SW480 (cell line): Measurements from ENCODE around the gene RPL15.

Source experiments
- DNase-seq: peaks from one replicate; pipeline ENCODE4 v3.0.0-alpha.2; 2016; ENCODE audit warnings: low spot score

Gene RPL15

GRCh38 chr3:23961913-23962312 is 45.0 kb downstream of the RPL15 start:
- DNase-seq: no peak

- DNase-seq: no peak
Measured at GRCh38 chr3:23964537-23965235, 47.8 kb downstream of the RPL15 start.

GRCh38 chr3:23966328-23966727 is 49.4 kb downstream of the RPL15 start:
- DNase-seq: no peak

GRCh38 chr3:23968463-23969184 is 51.7 kb downstream of the RPL15 start:
- DNase-seq: no peak

- no peak for DNase-seq
Measured at GRCh38 chr3:23969393-23969792, 52.5 kb downstream of the RPL15 start.
